HCT116 (cell line): ENCODE results near the gene PLK2. TPM values are rescaled to one million over a fixed set of nuclear protein-coding genes. Genes with fewer than 3 reads are reported as not detected.

Experiments
- ATAC-seq: fragments of 200-7000 bp; cut with Tn5 transposase; 2 replicates; pipeline ENCODE4 v1.9.1; 2020; ENCODE audit warnings: mild to moderate bottlenecking, moderate library complexity
- BruUV-seq: library from RNA; stranded (reverse); fragments of 400-500 nt; replicated peaks from 2 replicates; lab custom pipeline; 2021; lab: Mats Ljungman, UMichigan
- CTCF ChIA-PET: fragments of 300-600 bp; sonication (Branson Sonifier 250); formaldehyde crosslinking; loops from one replicate; lab custom pipeline; 2021; ENCODE audit warnings: antibody characterized with exemption; lab: Charles Lee
- POLR2A ChIA-PET: fragments of 300-600, 350-600 bp; sonication (Branson Sonifier 250); formaldehyde crosslinking; loops from one replicate; lab custom pipeline; 2021; ENCODE audit warnings: antibody characterized with exemption; lab: Charles Lee
- RAD21 ChIA-PET, 2 experiments: fragments of 300-600 bp; sonication (Branson Sonifier 250); formaldehyde crosslinking; loops; one replicate each; lab custom pipeline; 2023; ENCODE audit warnings: low total read pairs in 2 of 2; ENCODE audit not compliant: uncharacterized antibody in 2 of 2, unreplicated experiment in 2 of 2, low non-redundant PET in 1 of 2; lab: Charles Lee
- DNase-seq: peaks from one replicate; pipeline ENCODE4 v3.0.0-alpha.2; 2010; ENCODE audit warnings: low read depth, low spot score
- H2AFZ ChIP-seq: fragments of 200-600 bp; shearing (Covaris generic), sonication (generic); 2 replicates; pipeline ENCODE4 v1.6.1; 2017; ENCODE audit warnings: low read depth, mixed run types, mixed read lengths, antibody characterized with exemption, low read length; ENCODE audit not compliant: poor library complexity, severe bottlenecking
- H3K27ac ChIP-seq: 2 replicates; pipeline ENCODE4 v1.5.1; 2012; ENCODE audit warnings: low read depth, low read length
- H3K27me3 ChIP-seq: fragments of 200-600 bp; sonication (generic); 2 replicates; pipeline ENCODE4 v1.6.1; 2016; ENCODE audit warnings: mixed run types, low read length, mixed read lengths; ENCODE audit not compliant: insufficient read depth
- H3K36me3 ChIP-seq, 2 experiments: fragments of 200-500 bp in 1 of 2; fragments of 200-600 bp in 1 of 2; sonication (Bioruptor generic) in 1 of 2; sonication (generic) in 1 of 2; 2 replicates each; pipeline versions ENCODE4 v1.5.1 to v1.6.1; 2014 to 2016; ENCODE audit warnings: low read length in 2 of 2, inconsistent platforms in 1 of 2, mixed read lengths in 1 of 2, mixed run types in 1 of 2; ENCODE audit not compliant: insufficient read depth in 2 of 2, control insufficient read depth in 1 of 2
- H3K4me1 ChIP-seq, 2 experiments: fragments of 200-600 bp in 1 of 2; sonication (generic) in 1 of 2; 2 replicates each; pipeline versions ENCODE4 v1.5.1 to v1.6.1; 2012 to 2017; ENCODE audit warnings: low read length in 2 of 2, inconsistent platforms in 1 of 2, mild to moderate bottlenecking in 1 of 2, mixed read lengths in 1 of 2, mixed run types in 1 of 2, moderate library complexity in 1 of 2; ENCODE audit not compliant: insufficient read depth in 2 of 2, control insufficient read depth in 1 of 2
- H3K4me2 ChIP-seq: fragments of 200-600 bp; sonication (generic); 2 replicates; pipeline ENCODE4 v1.6.1; 2017; ENCODE audit warnings: mixed run types, low read length, mixed read lengths
- H3K4me3 ChIP-seq, 2 experiments: fragments of 200-600 bp in 1 of 2; sonication (generic) in 1 of 2; replicated peaks in 1 of 2; 2 replicates each; pipeline ENCODE4 v1.5.1; 2011 to 2016; ENCODE audit warnings: low read length in 2 of 2, control low read depth in 1 of 2, low read depth in 1 of 2, mild to moderate bottlenecking in 1 of 2, mixed read lengths in 1 of 2, mixed run types in 1 of 2
- H3K79me2 ChIP-seq: fragments of 200-600 bp; sonication (generic); 2 replicates; pipeline ENCODE4 v1.6.1; 2017; ENCODE audit warnings: mild to moderate bottlenecking, mixed run types, low read length, moderate library complexity, mixed read lengths; ENCODE audit not compliant: insufficient read depth
- H3K9ac ChIP-seq: fragments of 200-600 bp; sonication (generic); 2 replicates; pipeline ENCODE4 v1.6.1; 2016; ENCODE audit warnings: low read length, mixed read lengths
- H3K9me2 ChIP-seq: fragments of 200-600 bp; sonication (generic), shearing (Covaris generic); 2 replicates; pipeline ENCODE4 v1.6.1; 2017; ENCODE audit warnings: mixed run types, mild to moderate bottlenecking, moderate library complexity; ENCODE audit not compliant: insufficient read depth
- H3K9me3 ChIP-seq, 2 experiments: fragments of 200-500 bp in 1 of 2; fragments of 200-600 bp in 1 of 2; sonication (Bioruptor generic) in 1 of 2; sonication (generic) in 1 of 2; 2 replicates each; pipeline ENCODE4 v1.6.1; 2014 to 2017; ENCODE audit warnings: low read length in 2 of 2, mixed read lengths in 2 of 2, inconsistent platforms in 1 of 2, low read depth in 1 of 2, mild to moderate bottlenecking in 1 of 2, mixed run types in 1 of 2, moderate library complexity in 1 of 2; ENCODE audit not compliant: control insufficient read depth in 1 of 2, insufficient read depth in 1 of 2
- H4K20me1 ChIP-seq: fragments of 200-600 bp; sonication (generic), shearing (Covaris generic); 2 replicates; pipeline ENCODE4 v1.6.1; 2017; ENCODE audit warnings: mixed run types, mild to moderate bottlenecking, moderate library complexity; ENCODE audit not compliant: insufficient read depth
- ATF3 ChIP-seq: IDR thresholded peaks from 2 replicates; pipeline ENCODE4 v1.6.1; 2012
- CEBPB ChIP-seq: IDR thresholded peaks from 2 replicates; pipeline ENCODE4 v1.6.1; 2012; ENCODE audit warnings: low read depth
- ELF1 ChIP-seq: IDR thresholded peaks from 2 replicates; pipeline ENCODE4 v1.6.1; 2012; ENCODE audit warnings: low read depth, borderline replicate concordance
- EZH2 ChIP-seq: fragments of 200-600 bp; sonication (generic); IDR thresholded peaks from 2 replicates; pipeline ENCODE4 v1.6.1; 2017; ENCODE audit warnings: antibody characterized with exemption, mixed run types
- EZH2phosphoT487 ChIP-seq: fragments of 200-600 bp; IDR thresholded peaks from 2 replicates; pipeline ENCODE4 v1.6.1; 2018; ENCODE audit warnings: antibody characterized with exemption, borderline replicate concordance
- FOSL1 ChIP-seq: IDR thresholded peaks from 2 replicates; pipeline ENCODE4 v1.6.1; 2012; ENCODE audit warnings: low read depth
- JUND ChIP-seq: IDR thresholded peaks from 2 replicates; pipeline ENCODE4 v1.6.1; 2012
- POLR2A ChIP-seq: IDR thresholded peaks from 2 replicates; pipeline ENCODE4 v1.7.0; 2011; ENCODE audit warnings: borderline replicate concordance; ENCODE audit not compliant: insufficient read depth, insufficient read length; ENCODE audit errors: extremely low read depth
- POLR2AphosphoS5 ChIP-seq: IDR thresholded peaks from 2 replicates; pipeline ENCODE4 v1.6.1; 2011; ENCODE audit warnings: mild to moderate bottlenecking, low read depth, low read length, moderate library complexity
- RAD21 ChIP-seq: IDR thresholded peaks from 2 replicates; pipeline ENCODE4 v1.6.1; 2012; ENCODE audit warnings: low read depth, mild to moderate bottlenecking
- SP1 ChIP-seq: IDR thresholded peaks from 2 replicates; pipeline ENCODE4 v1.6.1; 2012; ENCODE audit warnings: low read depth
- TCF7L2 ChIP-seq: IDR thresholded peaks from 2 replicates; pipeline ENCODE4 v1.7.0; 2011; ENCODE audit warnings: borderline replicate concordance, inconsistent platforms; ENCODE audit not compliant: insufficient read depth, insufficient read length; ENCODE audit errors: extremely low read depth
- ZBTB33 ChIP-seq: IDR thresholded peaks from 2 replicates; pipeline ENCODE4 v1.6.1; 2011; ENCODE audit warnings: mild to moderate bottlenecking, low read length, moderate library complexity; ENCODE audit not compliant: insufficient replicate concordance; ENCODE audit errors: extremely low read depth
- ZFX ChIP-seq: fragments of 450-650 bp; IDR thresholded peaks from 2 replicates; pipeline ENCODE4 v1.6.1; 2017
- ZNF274 ChIP-seq: fragments of 200-500 bp; sonication (Bioruptor generic); IDR thresholded peaks from 2 replicates; pipeline ENCODE4 v1.6.1; 2014; ENCODE audit warnings: mild to moderate bottlenecking, low read depth, low read length, inconsistent platforms
- intact Hi-C: fragments of 100-400 bp; cut with micrococcal nuclease; formaldehyde crosslinking; loops from 2 replicates; pipeline ENCODE4 v1.10.0; 2022
- total RNA-seq: library from RNA; stranded (reverse); gene quantifications from one replicate; pipeline ENCODE4 v1.2.1, GENCODE V29; 2021; ENCODE audit not compliant: unreplicated experiment
- TF ChIP-seq, protein P1 (sequence below): IDR thresholded peaks from 2 replicates; pipeline ENCODE4 v1.6.1; 2012
- TF ChIP-seq, protein P2 (sequence below): IDR thresholded peaks from 2 replicates; pipeline ENCODE4 v1.6.1; 2012; ENCODE audit warnings: low read depth

The PLK2 gene
- total RNA-seq, 1 experiment from 2014 or later = 54.6 TPM

DNA sequence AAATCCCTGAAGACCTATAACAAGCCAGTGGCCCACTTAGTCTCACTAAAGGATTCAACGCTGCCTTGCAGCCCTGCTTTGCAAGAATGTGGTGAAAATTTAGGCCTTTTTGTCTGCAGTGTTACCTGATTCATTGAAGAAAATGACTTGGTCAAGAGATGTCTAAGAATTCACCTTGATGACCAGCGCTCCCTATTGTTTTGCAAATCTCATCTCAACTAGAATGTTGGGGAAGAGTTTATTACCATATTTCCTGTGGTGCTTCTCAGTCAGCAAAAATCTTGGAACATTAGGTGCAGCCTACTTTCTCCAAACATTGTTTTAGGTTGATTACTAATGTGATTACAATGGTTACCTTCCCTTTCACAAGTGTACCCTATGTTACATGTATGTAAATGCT is 53.5 kb downstream of the PLK2 start (continued):
- TF ChIP-seq ZBTB33 = no peak
- TF ChIP-seq, protein P1, sequence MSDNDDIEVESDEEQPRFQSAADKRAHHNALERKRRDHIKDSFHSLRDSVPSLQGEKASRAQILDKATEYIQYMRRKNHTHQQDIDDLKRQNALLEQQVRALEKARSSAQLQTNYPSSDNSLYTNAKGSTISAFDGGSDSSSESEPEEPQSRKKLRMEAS = no peak
- no peak for TF ChIP-seq SP1
- no peak for TF ChIP-seq ATF3
- no peak for TF ChIP-seq POLR2AphosphoS5
- no peak for TF ChIP-seq TCF7L2
- TF ChIP-seq POLR2A = no peak
- TF ChIP-seq CEBPB = no peak
- TF ChIP-seq ZFX = no peak
- TF ChIP-seq JUND = no peak

DNA sequence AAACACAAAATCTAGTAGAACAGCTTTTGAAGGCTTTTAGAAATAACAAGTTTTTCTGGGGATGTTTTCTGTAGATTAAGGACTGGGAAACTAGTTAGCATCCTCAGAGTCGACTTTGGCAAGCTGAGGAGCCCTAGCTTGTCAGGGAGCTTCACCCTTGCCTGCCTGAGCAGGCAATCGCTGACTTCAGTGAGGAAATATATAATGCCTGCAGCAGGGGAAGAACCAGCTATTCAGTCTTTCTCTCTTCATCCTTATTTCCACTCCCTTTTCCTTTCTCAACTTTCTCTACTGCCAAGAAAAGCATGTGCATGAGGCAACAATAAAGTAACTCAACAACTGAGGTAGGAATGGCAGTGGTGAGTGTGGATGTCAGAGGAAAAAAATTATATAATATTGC is 54.7 kb downstream of the PLK2 start:
- BruUV-seq = no TSS peak
- Histone ChIP-seq H3K27ac (no peak overlapping the region), H3K4me1 (peaks cover 0 to 8% of the 10 kb centered on the region in 2 experiments; a peak in 1 of 4 replicates), H4K20me1 (no peaks in the 10 kb centered on the region), H3K9me3 (no peaks in the 10 kb centered on the region), H3K9ac (no peak overlapping the region), H3K27me3 (no peaks in the 10 kb centered on the region), H3K79me2 (no peaks in the 10 kb centered on the region), H2AFZ (no peak overlapping the region), H3K9me2 (no peaks in the 10 kb centered on the region), H3K4me3 (no peak overlapping the region), H3K36me3 (no peaks in the 10 kb centered on the region), H3K4me2 (no peak overlapping the region)
- ChIA-PET RAD21 (no interaction called here), POLR2A (no interaction called here), CTCF (no interaction called here)
- intact Hi-C loops = no loop called here
- ATAC-seq = no peak
- no peak for DNase-seq
- TF ChIP-seq ELF1 (no peak), ZBTB33 (no peak), EZH2 (no peak), ZNF274 (no peak), RAD21 (no peak), FOSL1 (no peak), SP1 (no peak), CEBPB (no peak), ZFX (no peak), POLR2AphosphoS5 (no peak), POLR2A (no peak), EZH2phosphoT487 (no peak)
- TF ChIP-seq, protein P1 = no peak
- TF ChIP-seq, protein P2, sequence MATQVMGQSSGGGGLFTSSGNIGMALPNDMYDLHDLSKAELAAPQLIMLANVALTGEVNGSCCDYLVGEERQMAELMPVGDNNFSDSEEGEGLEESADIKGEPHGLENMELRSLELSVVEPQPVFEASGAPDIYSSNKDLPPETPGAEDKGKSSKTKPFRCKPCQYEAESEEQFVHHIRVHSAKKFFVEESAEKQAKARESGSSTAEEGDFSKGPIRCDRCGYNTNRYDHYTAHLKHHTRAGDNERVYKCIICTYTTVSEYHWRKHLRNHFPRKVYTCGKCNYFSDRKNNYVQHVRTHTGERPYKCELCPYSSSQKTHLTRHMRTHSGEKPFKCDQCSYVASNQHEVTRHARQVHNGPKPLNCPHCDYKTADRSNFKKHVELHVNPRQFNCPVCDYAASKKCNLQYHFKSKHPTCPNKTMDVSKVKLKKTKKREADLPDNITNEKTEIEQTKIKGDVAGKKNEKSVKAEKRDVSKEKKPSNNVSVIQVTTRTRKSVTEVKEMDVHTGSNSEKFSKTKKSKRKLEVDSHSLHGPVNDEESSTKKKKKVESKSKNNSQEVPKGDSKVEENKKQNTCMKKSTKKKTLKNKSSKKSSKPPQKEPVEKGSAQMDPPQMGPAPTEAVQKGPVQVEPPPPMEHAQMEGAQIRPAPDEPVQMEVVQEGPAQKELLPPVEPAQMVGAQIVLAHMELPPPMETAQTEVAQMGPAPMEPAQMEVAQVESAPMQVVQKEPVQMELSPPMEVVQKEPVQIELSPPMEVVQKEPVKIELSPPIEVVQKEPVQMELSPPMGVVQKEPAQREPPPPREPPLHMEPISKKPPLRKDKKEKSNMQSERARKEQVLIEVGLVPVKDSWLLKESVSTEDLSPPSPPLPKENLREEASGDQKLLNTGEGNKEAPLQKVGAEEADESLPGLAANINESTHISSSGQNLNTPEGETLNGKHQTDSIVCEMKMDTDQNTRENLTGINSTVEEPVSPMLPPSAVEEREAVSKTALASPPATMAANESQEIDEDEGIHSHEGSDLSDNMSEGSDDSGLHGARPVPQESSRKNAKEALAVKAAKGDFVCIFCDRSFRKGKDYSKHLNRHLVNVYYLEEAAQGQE = no peak
